Chondrocyte (in vitro differentiated cells): Measurements from ENCODE around the gene HEPACAM. TPM values are rescaled to one million over a fixed set of nuclear protein-coding genes. Genes with fewer than 3 reads are reported as not detected.

ENCODE experiments used
- DNase-seq: peaks from one replicate; pipeline ENCODE4 v3.0.0; 2021; ENCODE audit warnings: mixed read lengths, low spot score
- H3K27ac Mint-ChIP-seq: one replicate; pipeline ENCODE4 v1.8.0; 2021; ENCODE audit warnings: mild to moderate bottlenecking, moderate library complexity, mixed read lengths; ENCODE audit not compliant: unreplicated experiment
- H3K27me3 Mint-ChIP-seq: 2 replicates; pipeline ENCODE4 v1.8.0; 2021; ENCODE audit warnings: low read depth, mixed read lengths
- H3K36me3 Mint-ChIP-seq: 2 replicates; pipeline ENCODE4 v1.8.0; 2021; ENCODE audit warnings: low read depth, mixed read lengths
- H3K4me1 Mint-ChIP-seq: 2 replicates; pipeline ENCODE4 v1.8.0; 2021; ENCODE audit warnings: low read depth, mild to moderate bottlenecking, mixed read lengths
- H3K4me3 Mint-ChIP-seq: one replicate; pipeline ENCODE4 v1.8.0; 2021; ENCODE audit warnings: mild to moderate bottlenecking, moderate library complexity, mixed read lengths; ENCODE audit not compliant: unreplicated experiment
- H3K9me3 Mint-ChIP-seq: 2 replicates; pipeline ENCODE4 v1.8.0; 2021; ENCODE audit warnings: low read depth, mixed read lengths
- long read RNA-seq: library from polyadenylated mRNA; stranded (forward); transcript quantifications from one replicate; pipeline ENCODE4 v2.0.0, GENCODE V29; 2021
- total RNA-seq: library from RNA; stranded (reverse); gene quantifications from 3 replicates; pipeline ENCODE4 v1.2.1, GENCODE V29; 2021
- TF ChIP-seq, protein P1 (sequence below): fragments of 200-600 bp; sonication (generic); IDR thresholded peaks from 2 replicates; pipeline ENCODE4 v1.5.0; 2021; ENCODE audit warnings: antibody characterized with exemption, mild to moderate bottlenecking, moderate library complexity

HEPACAM gene, protein sequence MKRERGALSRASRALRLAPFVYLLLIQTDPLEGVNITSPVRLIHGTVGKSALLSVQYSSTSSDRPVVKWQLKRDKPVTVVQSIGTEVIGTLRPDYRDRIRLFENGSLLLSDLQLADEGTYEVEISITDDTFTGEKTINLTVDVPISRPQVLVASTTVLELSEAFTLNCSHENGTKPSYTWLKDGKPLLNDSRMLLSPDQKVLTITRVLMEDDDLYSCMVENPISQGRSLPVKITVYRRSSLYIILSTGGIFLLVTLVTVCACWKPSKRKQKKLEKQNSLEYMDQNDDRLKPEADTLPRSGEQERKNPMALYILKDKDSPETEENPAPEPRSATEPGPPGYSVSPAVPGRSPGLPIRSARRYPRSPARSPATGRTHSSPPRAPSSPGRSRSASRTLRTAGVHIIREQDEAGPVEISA
- not detected in 3 replicates for total RNA-seq
- long read RNA-seq: 0 reads

DNA sequence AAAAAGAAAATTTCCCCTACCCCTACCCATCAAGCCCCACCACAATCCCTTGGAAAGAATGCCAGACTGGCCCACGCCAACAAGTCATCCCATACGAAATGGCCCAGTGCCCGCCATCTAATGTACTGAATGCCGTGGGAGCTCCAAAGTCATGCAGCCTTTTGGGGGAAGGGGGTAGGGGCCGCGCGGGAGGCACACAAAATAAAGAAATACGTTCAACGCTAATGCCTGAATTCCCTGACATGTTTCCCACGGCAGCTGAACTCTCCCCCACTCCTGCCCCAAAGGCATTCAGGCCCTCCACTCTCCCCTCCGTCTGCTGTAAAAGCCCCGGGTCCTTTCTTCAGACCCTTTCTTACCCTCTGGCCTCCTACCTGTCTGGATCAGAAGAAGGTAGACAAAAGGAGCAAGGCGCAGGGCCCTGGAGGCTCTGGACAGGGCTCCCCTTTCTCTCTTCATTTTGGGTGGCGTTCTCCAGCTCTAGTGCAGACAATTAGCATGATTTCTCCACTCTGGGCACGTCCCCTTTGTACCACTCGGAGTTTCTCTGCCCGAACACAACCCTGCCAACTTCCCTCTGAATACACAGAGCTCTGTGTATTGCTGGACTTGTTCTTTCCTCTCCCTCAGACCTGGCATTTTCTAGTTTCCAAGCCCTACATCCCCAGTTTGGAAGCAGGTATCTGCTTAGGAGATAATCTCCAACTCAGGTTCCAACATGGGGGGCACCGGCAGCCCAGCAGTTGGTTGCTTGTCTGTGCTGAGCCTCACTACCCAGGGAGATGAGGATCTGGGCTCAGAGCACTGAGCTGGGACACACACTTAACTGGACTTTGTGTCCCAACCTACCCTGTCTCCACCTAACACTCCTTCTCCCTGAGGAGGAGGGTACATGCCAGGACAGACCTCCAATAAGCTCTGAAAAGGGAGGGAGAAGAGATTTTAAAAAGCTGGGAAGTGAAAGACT, at the start of gene HEPACAM:
TSS of gene HEPACAM (minus strand) at position 500 of the 967 bp plus-strand sequence. CDS start at position 459, 41 bp downstream.
- TF ChIP-seq, protein P1, sequence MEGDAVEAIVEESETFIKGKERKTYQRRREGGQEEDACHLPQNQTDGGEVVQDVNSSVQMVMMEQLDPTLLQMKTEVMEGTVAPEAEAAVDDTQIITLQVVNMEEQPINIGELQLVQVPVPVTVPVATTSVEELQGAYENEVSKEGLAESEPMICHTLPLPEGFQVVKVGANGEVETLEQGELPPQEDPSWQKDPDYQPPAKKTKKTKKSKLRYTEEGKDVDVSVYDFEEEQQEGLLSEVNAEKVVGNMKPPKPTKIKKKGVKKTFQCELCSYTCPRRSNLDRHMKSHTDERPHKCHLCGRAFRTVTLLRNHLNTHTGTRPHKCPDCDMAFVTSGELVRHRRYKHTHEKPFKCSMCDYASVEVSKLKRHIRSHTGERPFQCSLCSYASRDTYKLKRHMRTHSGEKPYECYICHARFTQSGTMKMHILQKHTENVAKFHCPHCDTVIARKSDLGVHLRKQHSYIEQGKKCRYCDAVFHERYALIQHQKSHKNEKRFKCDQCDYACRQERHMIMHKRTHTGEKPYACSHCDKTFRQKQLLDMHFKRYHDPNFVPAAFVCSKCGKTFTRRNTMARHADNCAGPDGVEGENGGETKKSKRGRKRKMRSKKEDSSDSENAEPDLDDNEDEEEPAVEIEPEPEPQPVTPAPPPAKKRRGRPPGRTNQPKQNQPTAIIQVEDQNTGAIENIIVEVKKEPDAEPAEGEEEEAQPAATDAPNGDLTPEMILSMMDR: peak; percentile 6
- Mint-ChIP-seq H3K4me1 (no peaks in the 10 kb centered on the region), H3K9me3 (no peaks in the 10 kb centered on the region), H3K36me3 (no peaks in the 10 kb centered on the region), H3K27ac (no peak within 1 kb of the TSS), H3K27me3 (no peaks in the 10 kb centered on the region), H3K4me3 (no peak within 1 kb of the TSS)
- DNase-seq: no peak

DNA sequence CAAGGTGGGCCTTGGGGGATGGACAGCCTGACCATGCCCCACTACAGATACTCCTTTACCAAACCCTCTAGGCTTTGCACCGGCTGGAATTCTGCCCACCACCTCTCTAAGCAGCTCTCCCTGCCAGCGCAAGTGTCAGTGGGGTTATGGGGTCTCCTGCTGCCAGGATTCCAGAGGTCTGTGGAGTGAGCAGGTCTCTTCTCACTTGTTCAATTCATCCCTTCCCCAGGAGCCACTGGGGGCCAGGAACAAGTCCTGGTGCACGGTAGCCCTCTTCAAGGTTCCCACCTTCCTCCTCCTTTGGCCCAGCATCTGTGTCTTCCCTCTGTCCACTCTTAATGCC, 48.6 kb upstream of the HEPACAM start:
- peaks cover 13% of the 10 kb centered on the region for H3K36me3 Mint-ChIP-seq
- DNase-seq: no peak
- no peaks in the 10 kb centered on the region for H3K27me3 Mint-ChIP-seq
- no peak overlapping the region for H3K27ac Mint-ChIP-seq
- TF ChIP-seq, protein P1: no peak
- H3K9me3 Mint-ChIP-seq: peaks cover 36% of the 10 kb centered on the region
- H3K4me3 Mint-ChIP-seq: no peak overlapping the region
- no peaks in the 10 kb centered on the region for H3K4me1 Mint-ChIP-seq

- H3K9me3 Mint-ChIP-seq: peaks cover 41% of the 10 kb centered on the region
- H3K27me3 Mint-ChIP-seq: no peaks in the 10 kb centered on the region
- peaks cover 13% of the 10 kb centered on the region for H3K36me3 Mint-ChIP-seq
- H3K27ac Mint-ChIP-seq: no peak overlapping the region
- TF ChIP-seq, protein P1: no peak
- DNase-seq: peak; percentile 79
- H3K4me1 Mint-ChIP-seq: no peaks in the 10 kb centered on the region
- no peak overlapping the region for H3K4me3 Mint-ChIP-seq
Observed at GRCh38 chr11:124983674-124984511, 48.0 kb upstream of the HEPACAM start.

- H3K27ac Mint-ChIP-seq: no peak overlapping the region
- H3K4me3 Mint-ChIP-seq: no peak overlapping the region
- no peaks in the 10 kb centered on the region for H3K4me1 Mint-ChIP-seq
Observed at GRCh38 chr11:124982043-124982442, 46.2 kb upstream of the HEPACAM start.

More at GRCh38 chr11:124982043-124982442, 46.2 kb upstream of the HEPACAM start:
- DNase-seq: no peak
- no peaks in the 10 kb centered on the region for H3K27me3 Mint-ChIP-seq
- H3K36me3 Mint-ChIP-seq: peaks cover 13% of the 10 kb centered on the region
- TF ChIP-seq, protein P1: no peak
- peaks cover 41% of the 10 kb centered on the region for H3K9me3 Mint-ChIP-seq
